IMR-90 (cell line): ENCODE data around the gene ERVH48-1. TPM values are rescaled to one million over a fixed set of nuclear protein-coding genes. Genes with fewer than 3 reads are reported as not detected.

Experiments
- ATAC-seq: fragments of 200-7000 bp; cut with Tn5 transposase; 2 replicates; pipeline ENCODE4 v1.9.1; 2020; ENCODE audit warnings: low read depth, mild to moderate bottlenecking, moderate library complexity
- BruUV-seq: library from RNA; stranded (reverse); fragments of 400-500 nt; replicated peaks from 2 replicates; lab custom pipeline; 2021; lab: Mats Ljungman, UMichigan
- CTCF ChIA-PET: fragments of 300-600 bp; formaldehyde crosslinking; extraction: SDS; loops from one replicate; lab custom pipeline; 2021; ENCODE audit warnings: antibody characterized with exemption; lab: Yijun Ruan, JAX
- POLR2A ChIA-PET: fragments of 300-600 bp; sonication (Branson Sonifier 250); formaldehyde crosslinking; loops from one replicate; lab custom pipeline; 2022; ENCODE audit warnings: antibody characterized with exemption; ENCODE audit not compliant: unreplicated experiment; lab: Charles Lee
- DNase-seq: peaks from one replicate; pipeline ENCODE4 v3.0.0; 2013
- H2AFZ ChIP-seq: replicated peaks from 2 replicates; pipeline ENCODE3; 2013; ENCODE audit warnings: low read length, mild to moderate bottlenecking; ENCODE audit not compliant: poor library complexity
- H2AK5ac ChIP-seq: 2 replicates; pipeline ENCODE4 v1.6.1; 2013; ENCODE audit warnings: low read depth, low read length, inconsistent platforms
- H2AK9ac ChIP-seq: replicated peaks from 2 replicates; pipeline ENCODE3; 2013; ENCODE audit warnings: mild to moderate bottlenecking, low read depth, low read length, moderate library complexity; ENCODE audit not compliant: poor library complexity
- H2BK120ac ChIP-seq: 2 replicates; pipeline ENCODE4 v1.6.1; 2013; ENCODE audit warnings: low read depth, low read length, inconsistent platforms
- H2BK15ac ChIP-seq: 3 replicates; pipeline ENCODE4 v1.6.1; 2013; ENCODE audit warnings: low read depth, low read length, inconsistent platforms
- H2BK20ac ChIP-seq: 2 replicates; pipeline ENCODE4 v1.6.1; 2013; ENCODE audit warnings: low read depth, mild to moderate bottlenecking, inconsistent platforms, low read length, moderate library complexity
- H2BK5ac ChIP-seq: 2 replicates; pipeline ENCODE4 v1.6.1; 2013; ENCODE audit warnings: mild to moderate bottlenecking, low read depth, low read length, inconsistent platforms; ENCODE audit not compliant: poor library complexity, severe bottlenecking
- H3K14ac ChIP-seq: replicated peaks from 2 replicates; pipeline ENCODE4 v1.6.1; 2013; ENCODE audit warnings: low read depth, low read length, inconsistent platforms
- H3K18ac ChIP-seq: 2 replicates; pipeline ENCODE4 v1.6.1; 2013; ENCODE audit warnings: low read depth, low read length, control low read depth
- H3K23ac ChIP-seq: 2 replicates; pipeline ENCODE4 v1.6.1; 2013; ENCODE audit warnings: low read depth, low read length, inconsistent platforms
- H3K27ac ChIP-seq: 2 replicates; pipeline ENCODE4 v1.5.1; 2013; ENCODE audit warnings: mild to moderate bottlenecking, control low read depth, low read length; ENCODE audit not compliant: insufficient read depth
- H3K27me3 ChIP-seq: 2 replicates; pipeline ENCODE4 v1.6.1; 2013; ENCODE audit warnings: low read length; ENCODE audit not compliant: control insufficient read depth, insufficient read depth
- H3K36me3 ChIP-seq: 2 replicates; pipeline ENCODE4 v1.6.1; 2013; ENCODE audit warnings: low read length, mixed read lengths; ENCODE audit not compliant: control insufficient read depth, insufficient read depth
- H3K4ac ChIP-seq: 2 replicates; pipeline ENCODE4 v1.6.1; 2013; ENCODE audit warnings: low read depth, low read length, inconsistent platforms
- H3K4me1 ChIP-seq: 2 replicates; pipeline ENCODE4 v1.6.1; 2013; ENCODE audit warnings: low read length, mixed read lengths; ENCODE audit not compliant: control insufficient read depth, insufficient read depth
- H3K4me2 ChIP-seq: 2 replicates; pipeline ENCODE4 v1.6.1; 2013; ENCODE audit warnings: low read depth, mild to moderate bottlenecking, control low read depth, low read length, moderate library complexity
- H3K4me3 ChIP-seq: 2 replicates; pipeline ENCODE4 v1.5.1; 2013; ENCODE audit warnings: low read depth, mild to moderate bottlenecking, control low read depth, low read length, moderate library complexity; ENCODE audit not compliant: insufficient read depth
- H3K56ac ChIP-seq: 2 replicates; pipeline ENCODE4 v1.6.1; 2013; ENCODE audit warnings: low read length, inconsistent platforms; ENCODE audit not compliant: insufficient read depth; ENCODE audit errors: extremely low read depth
- H3K79me1 ChIP-seq, 2 experiments: 2 replicates each; pipeline ENCODE4 v1.6.1; 2013; ENCODE audit warnings: low read length in 2 of 2, inconsistent platforms in 1 of 2, low read depth in 1 of 2
- H3K9ac ChIP-seq: 2 replicates; pipeline ENCODE4 v1.6.1; 2013; ENCODE audit warnings: low read depth, low read length, control low read depth
- H3K9me1 ChIP-seq: 2 replicates; pipeline ENCODE4 v1.6.1; 2013; ENCODE audit warnings: low read length, inconsistent platforms; ENCODE audit not compliant: insufficient read depth
- H3K9me3 ChIP-seq: 2 replicates; pipeline ENCODE4 v1.6.1; 2013; ENCODE audit warnings: low read length; ENCODE audit not compliant: control insufficient read depth, insufficient read depth
- H4K20me1 ChIP-seq: 2 replicates; pipeline ENCODE4 v1.6.1; 2013; ENCODE audit warnings: low read length, inconsistent platforms; ENCODE audit not compliant: insufficient read depth
- H4K5ac ChIP-seq: 2 replicates; pipeline ENCODE4 v1.6.1; 2013; ENCODE audit warnings: mild to moderate bottlenecking, low read depth, low read length, control low read depth
- H4K8ac ChIP-seq, 2 experiments: 2 replicates each; pipeline ENCODE4 v1.6.1; 2013; ENCODE audit warnings: low read depth in 2 of 2, low read length in 2 of 2, control low read depth in 1 of 2, inconsistent platforms in 1 of 2
- H4K91ac ChIP-seq: 2 replicates; pipeline ENCODE4 v1.6.1; 2013; ENCODE audit warnings: low read depth, low read length, inconsistent platforms; ENCODE audit not compliant: insufficient read depth
- BHLHE40 ChIP-seq: fragments of 150-350 bp; IDR thresholded peaks from 2 replicates; pipeline ENCODE4 v1.6.1; 2016; ENCODE audit warnings: mild to moderate bottlenecking, low read depth, low read length
- CEBPB ChIP-seq: IDR thresholded peaks from 2 replicates; pipeline ENCODE4 v1.6.1; 2012; ENCODE audit warnings: low read depth, low read length, improper control_type of control experiment
- CHD1 ChIP-seq: IDR thresholded peaks from 2 replicates; pipeline ENCODE4 v1.6.1; 2012; ENCODE audit warnings: low read depth, low read length, improper control_type of control experiment
- ELK1 ChIP-seq: fragments of 150-350 bp; IDR thresholded peaks from 2 replicates; pipeline ENCODE4 v1.6.1; 2016; ENCODE audit warnings: low read depth, mild to moderate bottlenecking, low read length, moderate library complexity, borderline replicate concordance
- FOS ChIP-seq: fragments of 150-350 bp; IDR thresholded peaks from 2 replicates; pipeline ENCODE4 v1.6.1; 2016; ENCODE audit warnings: low read depth, low read length
- MAZ ChIP-seq: IDR thresholded peaks from 2 replicates; pipeline ENCODE4 v1.6.1; 2012; ENCODE audit warnings: low read depth, mild to moderate bottlenecking, low read length, improper control_type of control experiment, moderate library complexity, borderline replicate concordance
- NFE2L2 ChIP-seq: fragments of 150-350 bp; IDR thresholded peaks from 2 replicates; pipeline ENCODE4 v1.6.1; 2016; ENCODE audit warnings: low read depth, mild to moderate bottlenecking, low read length
- POLR2A ChIP-seq: IDR thresholded peaks from 2 replicates; pipeline ENCODE4 v1.6.1; 2012; ENCODE audit warnings: mild to moderate bottlenecking, low read depth, low read length
- RAD21 ChIP-seq: IDR thresholded peaks from 2 replicates; pipeline ENCODE4 v1.6.1; 2012; ENCODE audit warnings: low read length, improper control_type of control experiment
- RCOR1 ChIP-seq: IDR thresholded peaks from 2 replicates; pipeline ENCODE4 v1.6.1; 2012; ENCODE audit warnings: mild to moderate bottlenecking, low read length, improper control_type of control experiment; ENCODE audit not compliant: insufficient replicate concordance
- RFX5 ChIP-seq: IDR thresholded peaks from 2 replicates; pipeline ENCODE4 v1.8.0; 2012; ENCODE audit warnings: low read depth, mild to moderate bottlenecking, low read length, moderate library complexity
- SMC3 ChIP-seq: fragments of 150-350 bp; IDR thresholded peaks from 2 replicates; pipeline ENCODE4 v1.6.1; 2016; ENCODE audit warnings: low read depth, mild to moderate bottlenecking, antibody characterized with exemption, low read length, moderate library complexity
- WGBS, 2 experiments: methylation state at CpG; one replicate each; pipeline versions ENCODE4 v1.1.5 to v1.1.7; 2013; ENCODE audit warnings: missing lambda C conversion rate in 2 of 2; ENCODE audit not compliant: insufficient read length in 1 of 2; ENCODE audit errors: extremely low coverage in 2 of 2; 5-methylcytosine and 5-hydroxymethylcytosine counted together
- dilution Hi-C: fragments of 300-500 bp; cut with HindIII; formaldehyde crosslinking; loops from one replicate; pipeline ENCODE4 v1.14.3; 2018; ENCODE audit warnings: low sequenced_read_pairs; ENCODE audit not compliant: unreplicated experiment
- in situ Hi-C: fragments of 300-500 bp; cut with MboI; formaldehyde crosslinking; loops from 3 replicates; pipeline ENCODE4 v1.14.3; 2019; ENCODE audit warnings: low sequenced_read_pairs, inconsistent platforms, mixed read lengths
- intact Hi-C: fragments of 100-400 bp; cut with micrococcal nuclease; formaldehyde crosslinking; loops from 2 replicates; pipeline ENCODE4 v1.10.0; 2022
- polyA plus RNA-seq, 3 experiments: library from polyadenylated mRNA; depleted of rRNA; stranded (reverse); fragments of >200 nt; gene quantifications; 2 replicates each; pipeline ENCODE4 v1.2.3, GENCODE V29; 2012; ENCODE audit warnings: low replicate concordance in 1 of 3
- total RNA-seq: library from RNA; depleted of rRNA; stranded (reverse); fragments of >200 nt; gene quantifications from 2 replicates; pipeline ENCODE4 v1.2.3, GENCODE V29; 2012
- TF ChIP-seq, protein P1 (sequence below): fragments of 150-350 bp; IDR thresholded peaks from 2 replicates; pipeline ENCODE4 v1.6.1; 2017; ENCODE audit warnings: mild to moderate bottlenecking, antibody characterized with exemption, low read length, low read depth
- TF ChIP-seq, protein P2 (sequence below): conservative IDR thresholded peaks from 2 replicates; pipeline ENCODE4 v1.5.1; 2012; ENCODE audit warnings: mild to moderate bottlenecking, low read depth, low read length, improper control_type of control experiment

Gene ERVH48-1
- total and polyA plus RNA-seq, 2 of the 4 experiments (the other 2 are of a cell fraction), result under 0.01 TPM; not detected in 1

DNA sequence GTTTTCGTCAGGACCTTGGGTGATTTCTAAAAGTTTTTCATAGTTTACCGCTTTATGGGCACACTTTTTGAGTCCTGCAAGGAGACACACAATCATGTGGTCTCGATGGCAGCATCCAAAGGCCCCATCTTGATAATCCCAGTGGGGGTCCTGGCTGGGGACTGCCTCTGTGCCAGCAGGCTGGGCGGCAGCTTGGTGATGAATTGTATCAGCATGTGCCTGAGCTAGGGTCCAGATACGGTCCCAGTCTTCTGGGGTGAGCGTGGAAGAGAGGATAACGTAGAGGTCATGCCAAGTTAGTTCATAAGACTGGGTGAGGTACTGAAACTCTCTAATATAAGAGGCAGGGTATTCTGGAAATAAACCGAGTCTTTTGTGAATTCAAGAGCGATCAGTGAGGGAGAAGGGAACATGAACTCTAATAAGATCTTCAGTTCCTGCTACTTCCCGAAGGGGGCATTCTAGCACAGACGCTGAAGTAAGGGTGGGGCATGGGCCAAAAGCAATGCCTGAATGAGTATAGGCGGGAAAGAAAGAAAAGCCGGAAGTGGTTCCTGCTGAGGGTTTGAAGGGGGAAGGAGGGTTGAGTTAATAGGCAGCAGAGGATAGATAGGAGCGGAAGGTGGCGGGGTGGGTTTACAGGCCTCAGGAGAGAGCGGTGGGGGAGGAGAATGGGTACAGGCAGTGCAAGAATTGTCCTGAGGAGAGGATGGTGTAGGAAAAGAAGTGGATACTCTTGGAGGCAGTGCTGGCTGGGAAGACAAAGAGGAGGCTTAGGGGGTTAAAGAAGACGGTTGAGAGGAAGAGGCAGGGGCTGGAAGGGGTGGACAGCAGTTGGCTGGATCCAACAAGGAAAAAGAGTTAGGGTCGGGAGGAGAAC is 1.6 kb downstream of the ERVH48-1 start:
- peak overlapping the region; percentile 66 for H3K27ac ChIP-seq
- H2BK5ac ChIP-seq, result peak overlapping the region; percentile 17
- H3K79me1 ChIP-seq, result no peaks in the 10 kb centered on the region
- H4K8ac ChIP-seq, result peak overlapping the region; percentile 89 to 98
- ATAC-seq (peak; percentile 96), DNase-seq (peak; percentile 86)
- peak overlapping the region; percentile 28 for H3K18ac ChIP-seq
- CTCF ChIA-PET, result no interaction called here
- H2BK15ac ChIP-seq, result peak overlapping the region; percentile 81
- WGBS, 2 experiments, result 23% methylated on average over 9 of the region's 18 CpGs; no CpG with 5 or more reads in 1 of the 2 experiments
- intact Hi-C loops, result no loop called here
- H2AFZ ChIP-seq, result peak overlapping the region; percentile 94
- H3K14ac ChIP-seq, result peak overlapping the region; percentile 59
- POLR2A ChIA-PET, result no interaction called here
- H3K9me3 ChIP-seq, result no peaks in the 10 kb centered on the region
- no peaks in the 10 kb centered on the region for H3K36me3 ChIP-seq
- no peaks in the 10 kb centered on the region for H4K20me1 ChIP-seq
- H4K91ac ChIP-seq, result peak overlapping the region; percentile 78
- peak overlapping the region; percentile 95 for H2AK9ac ChIP-seq
- H3K4me3 ChIP-seq, result no peak overlapping the region
- peak overlapping the region; percentile 75 for H3K4ac ChIP-seq
- H4K5ac ChIP-seq, result peak overlapping the region; percentile 87
- in situ Hi-C loops, result no loop called here
- peaks cover 3% of the 10 kb centered on the region for H3K4me1 ChIP-seq
- H3K4me2 ChIP-seq, result peak overlapping the region; percentile 19; the same call in 1 of the 2 replicates
- H3K9ac ChIP-seq, result peak overlapping the region; percentile 61
- no peaks in the 10 kb centered on the region for H3K9me1 ChIP-seq
- H2AK5ac ChIP-seq, result peak overlapping the region; percentile 89
- H2BK20ac ChIP-seq, result peak overlapping the region; percentile 55; the same call in 1 of the 2 replicates
- dilution Hi-C loops, result no loop called here
- H2BK120ac ChIP-seq, result peak overlapping the region; percentile 73
- H3K56ac ChIP-seq, result 0 out of 2 replicates have a peak overlapping the region, but pooled peaks have one; percentile 17
- no TSS peak for BruUV-seq
- H3K27me3 ChIP-seq, result no peaks in the 10 kb centered on the region
- H3K23ac ChIP-seq, result no peak overlapping the region
- TF ChIP-seq SMC3, result peak; percentile 93
- TF ChIP-seq ELK1, result no peak
- TF ChIP-seq FOS, result no peak
- no peak for TF ChIP-seq POLR2A
- TF ChIP-seq MAZ, result peak; percentile 26; the same call in 1 of the 2 replicates
- no peak for TF ChIP-seq RFX5
- no peak; the same call in 1 of the 2 replicates for TF ChIP-seq CHD1
- no peak for TF ChIP-seq NFE2L2
- no peak for TF ChIP-seq BHLHE40
- TF ChIP-seq, protein P1, sequence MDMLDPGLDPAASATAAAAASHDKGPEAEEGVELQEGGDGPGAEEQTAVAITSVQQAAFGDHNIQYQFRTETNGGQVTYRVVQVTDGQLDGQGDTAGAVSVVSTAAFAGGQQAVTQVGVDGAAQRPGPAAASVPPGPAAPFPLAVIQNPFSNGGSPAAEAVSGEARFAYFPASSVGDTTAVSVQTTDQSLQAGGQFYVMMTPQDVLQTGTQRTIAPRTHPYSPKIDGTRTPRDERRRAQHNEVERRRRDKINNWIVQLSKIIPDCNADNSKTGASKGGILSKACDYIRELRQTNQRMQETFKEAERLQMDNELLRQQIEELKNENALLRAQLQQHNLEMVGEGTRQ, result no peak
- no peak for TF ChIP-seq CEBPB
- TF ChIP-seq, protein P2, sequence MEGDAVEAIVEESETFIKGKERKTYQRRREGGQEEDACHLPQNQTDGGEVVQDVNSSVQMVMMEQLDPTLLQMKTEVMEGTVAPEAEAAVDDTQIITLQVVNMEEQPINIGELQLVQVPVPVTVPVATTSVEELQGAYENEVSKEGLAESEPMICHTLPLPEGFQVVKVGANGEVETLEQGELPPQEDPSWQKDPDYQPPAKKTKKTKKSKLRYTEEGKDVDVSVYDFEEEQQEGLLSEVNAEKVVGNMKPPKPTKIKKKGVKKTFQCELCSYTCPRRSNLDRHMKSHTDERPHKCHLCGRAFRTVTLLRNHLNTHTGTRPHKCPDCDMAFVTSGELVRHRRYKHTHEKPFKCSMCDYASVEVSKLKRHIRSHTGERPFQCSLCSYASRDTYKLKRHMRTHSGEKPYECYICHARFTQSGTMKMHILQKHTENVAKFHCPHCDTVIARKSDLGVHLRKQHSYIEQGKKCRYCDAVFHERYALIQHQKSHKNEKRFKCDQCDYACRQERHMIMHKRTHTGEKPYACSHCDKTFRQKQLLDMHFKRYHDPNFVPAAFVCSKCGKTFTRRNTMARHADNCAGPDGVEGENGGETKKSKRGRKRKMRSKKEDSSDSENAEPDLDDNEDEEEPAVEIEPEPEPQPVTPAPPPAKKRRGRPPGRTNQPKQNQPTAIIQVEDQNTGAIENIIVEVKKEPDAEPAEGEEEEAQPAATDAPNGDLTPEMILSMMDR, result peak; percentile 93
- TF ChIP-seq RCOR1, result no peak
- TF ChIP-seq RAD21, result peak; percentile 94
